Activated CD4-positive, alpha-beta memory T cell treated with anti-CD3 and anti-CD28 coated beads, Interleukin-2, amount 10 ng/mL, durations not matched to agents 7 days and 5 days (primary cell): ENCODE results near the gene APBA2. TPM values are rescaled to one million over a fixed set of nuclear protein-coding genes. Genes with fewer than 3 reads are reported as not detected.

Source experiments
- CTCF ChIA-PET: fragments of 350-600 bp; sonication (Branson Sonifier 250); formaldehyde crosslinking; loops from one replicate; lab custom pipeline; 2021; ENCODE audit warnings: antibody characterized with exemption, inconsistent platforms; lab: Charles Lee
- POLR2A ChIA-PET: fragments of 350-600 bp; sonication (Branson Sonifier 250); formaldehyde crosslinking; loops from one replicate; lab custom pipeline; 2021; ENCODE audit warnings: antibody characterized with exemption; lab: Charles Lee
- DNase-seq: peaks from one replicate; pipeline ENCODE4 v3.0.0-alpha.2; 2020
- H3K27ac Mint-ChIP-seq: one replicate; pipeline ENCODE4 v1.8.0; 2021; ENCODE audit warnings: mild to moderate bottlenecking, mixed read lengths
- H3K27me3 Mint-ChIP-seq: one replicate; pipeline ENCODE4 v1.8.0; 2021; ENCODE audit warnings: mixed read lengths
- H3K36me3 Mint-ChIP-seq: one replicate; pipeline ENCODE4 v1.8.0; 2021; ENCODE audit warnings: low read depth, mixed read lengths
- H3K4me1 Mint-ChIP-seq: one replicate; pipeline ENCODE4 v1.8.0; 2021; ENCODE audit warnings: mixed read lengths
- H3K4me3 Mint-ChIP-seq: one replicate; pipeline ENCODE4 v1.8.0; 2021; ENCODE audit warnings: mild to moderate bottlenecking, mixed read lengths
- H3K9me3 Mint-ChIP-seq: one replicate; pipeline ENCODE4 v1.8.0; 2021; ENCODE audit warnings: mixed read lengths
- total RNA-seq, 2 experiments: library from RNA; stranded (reverse); gene quantifications; one replicate each; pipeline ENCODE4 v1.2.3, GENCODE V29; 2021

The APBA2 gene
- total RNA-seq, 2 experiments from 2014 or later, result 0.81 to 0.93 TPM

DNA sequence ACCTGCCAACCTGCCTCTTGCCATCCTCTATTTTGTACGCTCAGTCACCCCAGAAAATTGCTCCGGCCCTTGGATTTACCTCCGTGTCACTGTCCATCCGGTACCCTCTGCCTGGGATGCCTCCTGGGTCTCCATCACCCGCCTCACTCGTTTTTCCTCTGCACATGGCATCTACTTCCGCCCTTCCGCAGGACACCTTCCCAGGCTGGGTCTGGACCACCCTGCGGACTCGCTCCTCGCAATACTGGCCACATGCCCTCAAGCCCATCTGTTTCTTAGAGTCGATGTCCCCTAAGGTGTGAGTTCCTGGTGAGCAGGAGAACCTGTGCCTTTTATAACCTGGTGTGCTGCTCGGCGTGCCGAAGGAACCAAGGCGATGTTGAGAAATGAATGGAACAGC lies 58.5 kb downstream of the APBA2 start:
- ChIA-PET POLR2A (no interaction called here), CTCF (no interaction called here)
- Mint-ChIP-seq H3K36me3 (no peaks in the 10 kb centered on the region), H3K27ac (no peak overlapping the region), H3K27me3 (peaks cover 4% of the 10 kb centered on the region), H3K4me1 (peaks cover 27% of the 10 kb centered on the region), H3K9me3 (peaks cover 3% of the 10 kb centered on the region), H3K4me3 (no peak overlapping the region)
- no peak for DNase-seq

DNA sequence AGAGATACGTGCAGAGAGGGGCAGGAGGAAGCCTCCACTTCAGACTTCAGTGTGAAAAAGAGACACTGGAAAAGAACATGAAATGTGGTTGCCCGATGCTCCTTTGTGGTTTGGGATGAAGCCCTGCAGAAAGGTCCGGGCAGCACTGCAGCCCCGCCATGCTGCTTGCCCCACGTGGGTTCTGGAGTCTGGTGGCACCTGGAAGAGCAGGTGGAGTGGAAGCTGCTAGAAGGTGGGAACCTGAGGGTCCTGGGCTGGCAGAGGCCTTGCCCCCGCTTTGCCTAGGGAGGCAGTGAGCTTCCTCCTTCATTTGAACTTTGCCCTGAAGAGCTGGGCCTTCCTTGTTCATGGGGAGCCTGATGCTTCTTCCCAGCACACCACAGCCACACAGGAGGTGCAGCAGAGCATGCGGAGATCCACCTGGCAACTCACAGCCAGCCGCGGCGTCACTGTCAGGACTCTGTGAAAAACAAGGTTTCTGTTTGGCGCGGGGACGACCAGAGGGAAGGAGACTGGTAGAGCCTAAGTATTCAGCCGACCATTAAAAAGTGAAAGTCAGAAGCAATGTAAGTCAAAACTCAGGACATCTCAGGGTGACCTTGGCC lies 59.0 kb downstream of the APBA2 start:
- H3K4me1 Mint-ChIP-seq, result peaks cover 25% of the 10 kb centered on the region
- CTCF ChIA-PET, result no interaction called here
- H3K27me3 Mint-ChIP-seq, result peaks cover 4% of the 10 kb centered on the region

DNA sequence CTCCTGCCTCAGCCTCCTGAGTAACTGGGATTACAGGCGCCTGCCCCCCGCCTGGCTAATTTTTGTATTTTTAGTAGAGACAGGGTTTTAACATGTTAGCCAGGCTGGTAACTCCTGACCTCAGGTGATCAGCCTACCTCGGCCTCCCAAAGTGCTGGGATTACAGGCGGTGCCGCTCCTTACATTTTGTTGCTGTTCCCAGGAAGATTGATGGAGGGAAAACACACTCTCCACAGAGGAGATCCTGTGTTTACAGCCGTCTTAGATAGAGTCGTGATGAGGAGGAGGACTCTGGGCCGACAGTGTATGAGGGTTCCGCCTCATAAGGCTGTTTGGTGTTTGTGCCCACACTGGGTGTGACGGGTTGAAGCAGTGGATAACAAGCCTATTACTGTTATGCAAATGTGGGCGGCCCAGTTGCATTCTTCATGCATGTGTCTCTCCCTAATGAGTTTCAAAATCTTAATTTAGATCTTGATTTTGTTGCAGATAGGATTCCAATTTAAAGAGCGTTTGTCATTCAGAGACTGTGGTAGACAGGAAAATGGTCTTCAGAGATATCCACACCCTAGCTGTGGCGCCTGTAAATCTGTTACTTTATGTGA lies 60.0 kb downstream of the APBA2 start:
- CTCF ChIA-PET, result no interaction called here
- Mint-ChIP-seq H3K27me3 (peaks cover 6% of the 10 kb centered on the region), H3K4me3 (no peak overlapping the region), H3K9me3 (no peaks in the 10 kb centered on the region), H3K27ac (no peak overlapping the region), H3K36me3 (no peaks in the 10 kb centered on the region), H3K4me1 (peaks cover 25% of the 10 kb centered on the region)
- POLR2A ChIA-PET, result no interaction called here
- DNase-seq, result no peak

More for the DNA sequence above, 59.0 kb downstream of the APBA2 start:
- Mint-ChIP-seq H3K36me3 (no peaks in the 10 kb centered on the region), H3K4me3 (no peak overlapping the region), H3K9me3 (peaks cover under 1% of the 10 kb centered on the region), H3K27ac (no peak overlapping the region)
- no peak for DNase-seq
- POLR2A ChIA-PET, result no interaction called here

- peaks cover 6% of the 10 kb centered on the region for H3K27me3 Mint-ChIP-seq
- ChIA-PET CTCF (no interaction called here), POLR2A (no interaction called here)
- DNase-seq, result no peak
- no peaks in the 10 kb centered on the region for H3K9me3 Mint-ChIP-seq
- no peak overlapping the region for H3K27ac Mint-ChIP-seq
- H3K4me3 Mint-ChIP-seq, result no peak overlapping the region
- H3K36me3 Mint-ChIP-seq, result no peaks in the 10 kb centered on the region
- peaks cover 18% of the 10 kb centered on the region for H3K4me1 Mint-ChIP-seq
Measured at GRCh38 chr15:28946803-28947202, 61.0 kb downstream of the APBA2 start.

GRCh38 chr15:28947221-28947674 lies 61.5 kb downstream of the APBA2 start:
- Mint-ChIP-seq H3K4me1 (peaks cover 16% of the 10 kb centered on the region), H3K27me3 (peaks cover 9% of the 10 kb centered on the region), H3K9me3 (no peaks in the 10 kb centered on the region), H3K36me3 (no peaks in the 10 kb centered on the region), H3K27ac (no peak overlapping the region), H3K4me3 (no peak overlapping the region)
- no peak for DNase-seq
- ChIA-PET CTCF (no interaction called here), POLR2A (no interaction called here)

- Mint-ChIP-seq H3K27ac (no peak overlapping the region), H3K4me1 (peaks cover 13% of the 10 kb centered on the region), H3K4me3 (no peak overlapping the region)
Measured at GRCh38 chr15:28948036-28948435, 62.3 kb downstream of the APBA2 start.

DNA sequence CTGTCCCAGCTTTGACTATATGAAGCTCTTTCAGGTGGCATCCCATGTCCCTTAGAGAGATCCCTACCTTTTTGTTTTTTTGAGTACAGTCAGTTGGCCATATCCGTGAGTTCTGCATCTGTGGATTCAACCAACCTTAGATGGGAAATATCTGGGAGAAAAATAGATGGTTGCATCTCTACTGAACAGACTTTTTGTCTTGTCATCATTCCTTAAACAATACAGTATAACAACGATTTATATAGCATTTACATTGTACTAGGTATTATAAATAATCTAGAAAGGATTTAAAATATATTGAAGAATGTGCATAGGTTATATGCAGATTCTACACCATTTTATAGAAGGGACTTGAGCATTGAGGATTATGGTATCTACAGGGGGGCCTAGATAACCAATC lies 65.1 kb downstream of the APBA2 start:
- H3K4me1 Mint-ChIP-seq, result peaks cover 29% of the 10 kb centered on the region
- H3K27ac Mint-ChIP-seq, result no peak overlapping the region
- DNase-seq, result no peak
- H3K4me3 Mint-ChIP-seq, result no peak overlapping the region
- H3K9me3 Mint-ChIP-seq, result no peaks in the 10 kb centered on the region
- no peaks in the 10 kb centered on the region for H3K36me3 Mint-ChIP-seq
- POLR2A ChIA-PET, result no interaction called here
- CTCF ChIA-PET, result no interaction called here
- peaks cover 16% of the 10 kb centered on the region for H3K27me3 Mint-ChIP-seq

More at GRCh38 chr15:28948036-28948435, 62.3 kb downstream of the APBA2 start:
- ChIA-PET CTCF (no interaction called here), POLR2A (no interaction called here)
- no peaks in the 10 kb centered on the region for H3K36me3 Mint-ChIP-seq
- peaks cover 10% of the 10 kb centered on the region for H3K27me3 Mint-ChIP-seq
- no peak for DNase-seq
- no peaks in the 10 kb centered on the region for H3K9me3 Mint-ChIP-seq

GRCh38 chr15:28952666-28953491 lies 67.1 kb downstream of the APBA2 start:
- Mint-ChIP-seq H3K4me3 (no peak overlapping the region), H3K4me1 (peaks cover 28% of the 10 kb centered on the region), H3K36me3 (no peaks in the 10 kb centered on the region), H3K27me3 (peaks cover 16% of the 10 kb centered on the region), H3K9me3 (no peaks in the 10 kb centered on the region), H3K27ac (no peak overlapping the region)
- ChIA-PET CTCF (no interaction called here), POLR2A (no interaction called here)
- DNase-seq, result no peak

DNA sequence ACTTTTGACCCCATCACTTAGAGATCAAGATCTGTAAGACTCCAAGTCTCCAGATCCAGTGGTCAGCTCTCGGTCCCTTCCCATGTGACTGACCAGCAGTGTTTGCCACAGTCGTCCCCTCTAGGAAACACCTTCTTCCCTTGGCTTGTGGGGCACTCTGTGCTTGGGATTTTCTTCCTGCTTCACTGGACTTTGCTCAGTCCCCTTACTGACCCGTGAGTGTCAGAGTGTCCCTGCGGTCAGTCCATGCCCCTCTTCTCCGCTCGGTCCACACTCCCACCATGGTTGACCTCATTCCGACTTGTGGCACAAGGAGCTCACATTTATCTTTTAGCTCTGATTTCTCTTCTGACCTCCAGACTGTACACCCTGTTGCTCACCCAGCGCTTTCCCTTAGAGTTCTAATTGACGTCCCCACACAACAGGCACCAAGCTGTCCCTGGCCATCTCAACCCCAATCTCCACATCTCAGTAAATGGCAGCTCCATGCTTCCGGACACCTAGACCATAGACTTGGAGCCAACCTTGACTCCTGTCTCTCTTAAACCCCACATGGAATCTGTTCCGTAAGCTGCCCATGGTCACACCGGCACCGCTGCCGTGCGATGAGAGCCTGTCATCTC lies 67.9 kb downstream of the APBA2 start:
- ChIA-PET POLR2A (no interaction called here), CTCF (no interaction called here)
- Mint-ChIP-seq H3K27me3 (peaks cover 14% of the 10 kb centered on the region), H3K36me3 (no peaks in the 10 kb centered on the region), H3K27ac (no peak overlapping the region), H3K4me1 (peaks cover 20% of the 10 kb centered on the region), H3K4me3 (no peak overlapping the region), H3K9me3 (no peaks in the 10 kb centered on the region)
- DNase-seq, result no peak

DNA sequence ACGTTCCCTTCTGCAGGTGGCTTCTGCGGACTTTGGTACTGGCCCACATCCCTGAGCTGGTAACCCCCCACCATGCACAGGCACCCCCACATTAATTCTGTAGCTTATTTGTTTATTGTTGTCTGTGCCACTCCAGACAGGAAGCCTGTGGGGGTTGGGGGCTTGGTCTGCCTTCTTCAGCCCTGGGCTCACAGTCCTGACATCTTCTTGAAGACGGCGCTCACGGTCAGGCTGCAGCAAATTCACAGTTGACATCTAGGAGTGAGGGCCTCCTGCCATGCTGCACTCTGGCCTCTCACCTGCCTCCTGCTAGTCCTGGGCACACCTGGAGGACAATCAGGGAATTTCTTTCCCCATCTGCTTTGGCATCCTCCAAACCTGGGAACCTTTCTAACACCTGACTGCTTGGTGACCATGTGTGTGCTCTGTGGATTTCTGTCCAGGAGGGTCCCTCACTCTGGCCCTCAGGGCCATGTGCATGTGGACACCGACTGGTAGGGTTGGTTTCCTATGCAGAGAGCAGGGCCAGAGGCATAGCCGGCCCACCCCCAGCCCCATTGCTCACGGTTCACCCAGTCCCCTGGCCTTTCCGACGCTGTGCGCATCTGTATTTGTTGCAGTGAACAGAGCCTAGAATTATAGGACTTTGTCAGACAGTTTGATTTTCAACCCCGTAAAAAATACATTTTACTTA lies 68.8 kb downstream of the APBA2 start:
- POLR2A ChIA-PET, result no interaction called here
- H3K9me3 Mint-ChIP-seq, result no peaks in the 10 kb centered on the region
- H3K36me3 Mint-ChIP-seq, result no peaks in the 10 kb centered on the region
- H3K4me3 Mint-ChIP-seq, result no peak overlapping the region
- H3K4me1 Mint-ChIP-seq, result peaks cover 17% of the 10 kb centered on the region
- no peak for DNase-seq
- CTCF ChIA-PET, result no interaction called here
- H3K27me3 Mint-ChIP-seq, result peaks cover 12% of the 10 kb centered on the region
- no peak overlapping the region for H3K27ac Mint-ChIP-seq

- CTCF ChIA-PET, result no interaction called here
- POLR2A ChIA-PET, result no interaction called here
- H3K4me1 Mint-ChIP-seq, result peaks cover 15% of the 10 kb centered on the region
- no peaks in the 10 kb centered on the region for H3K36me3 Mint-ChIP-seq
- H3K4me3 Mint-ChIP-seq, result no peak overlapping the region
- no peak overlapping the region for H3K27ac Mint-ChIP-seq
- DNase-seq, result no peak
- peaks cover 9% of the 10 kb centered on the region for H3K27me3 Mint-ChIP-seq
- H3K9me3 Mint-ChIP-seq, result no peaks in the 10 kb centered on the region
Measured at GRCh38 chr15:28955160-28955992, 69.6 kb downstream of the APBA2 start.

DNA sequence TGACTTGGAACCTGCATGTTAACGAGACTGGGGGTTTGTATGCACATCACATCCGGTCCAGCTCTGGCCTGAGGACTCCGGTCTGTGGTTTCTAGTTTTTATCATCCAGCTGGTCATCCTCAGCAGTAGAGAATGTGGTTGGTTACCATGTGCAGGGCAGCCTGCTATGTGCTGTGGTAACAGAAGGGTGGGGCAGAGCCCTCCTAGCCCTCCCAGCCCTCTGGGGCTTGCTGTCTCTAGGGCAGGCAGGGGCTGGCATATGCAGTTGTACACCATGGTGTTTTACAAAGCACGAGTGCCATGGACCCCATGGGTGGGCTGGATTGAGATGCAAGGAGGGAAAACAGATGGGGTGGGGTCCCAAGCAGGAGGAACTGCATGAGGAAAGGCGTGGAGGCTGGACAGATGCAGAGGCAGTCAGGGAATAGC lies 70.2 kb downstream of the APBA2 start:
- Mint-ChIP-seq H3K27ac (no peak overlapping the region), H3K36me3 (no peaks in the 10 kb centered on the region), H3K4me1 (peaks cover 15% of the 10 kb centered on the region), H3K9me3 (no peaks in the 10 kb centered on the region), H3K27me3 (peaks cover 9% of the 10 kb centered on the region), H3K4me3 (no peak overlapping the region)
- CTCF ChIA-PET, result no interaction called here
- no peak for DNase-seq
- POLR2A ChIA-PET, result no interaction called here
